Mesendoderm (in vitro differentiated cells): ENCODE data around the gene PROSER3.

ENCODE experiments used
- DNase-seq: peaks from one replicate; pipeline ENCODE4 v3.0.0; 2013
- H2AK5ac ChIP-seq: 2 replicates; pipeline ENCODE4 v1.6.1; 2013; ENCODE audit warnings: low read length, inconsistent platforms
- H2BK120ac ChIP-seq: 2 replicates; pipeline ENCODE4 v1.6.1; 2013; ENCODE audit warnings: low read depth, mild to moderate bottlenecking, low read length, moderate library complexity, mixed read lengths
- H2BK15ac ChIP-seq: replicated peaks from 2 replicates; pipeline ENCODE4 v1.6.1; 2013; ENCODE audit warnings: low read depth, mild to moderate bottlenecking, moderate library complexity
- H2BK5ac ChIP-seq: 2 replicates; pipeline ENCODE4 v1.6.1; 2013; ENCODE audit warnings: low read length, inconsistent platforms
- H3K18ac ChIP-seq: 2 replicates; pipeline ENCODE4 v1.6.1; 2013; ENCODE audit warnings: mild to moderate bottlenecking, low read length, mixed read lengths
- H3K23ac ChIP-seq: one replicate; pipeline ENCODE4 v1.6.1; 2013; ENCODE audit warnings: low read length
- H3K27ac ChIP-seq: 2 replicates; pipeline ENCODE4 v1.5.1; 2013; ENCODE audit warnings: low read depth, mild to moderate bottlenecking, inconsistent platforms, low read length, moderate library complexity
- H3K27me3 ChIP-seq: 2 replicates; pipeline ENCODE4 v1.6.1; 2013; ENCODE audit warnings: low read length, control low read depth, mild to moderate bottlenecking, inconsistent platforms; ENCODE audit not compliant: insufficient read depth, poor library complexity
- H3K36me3 ChIP-seq: 2 replicates; pipeline ENCODE4 v1.6.1; 2013; ENCODE audit warnings: low read length, inconsistent platforms; ENCODE audit not compliant: control insufficient read depth, insufficient read depth
- H3K4ac ChIP-seq: one replicate; pipeline ENCODE4 v1.6.1; 2013; ENCODE audit warnings: low read depth, mild to moderate bottlenecking, low read length, moderate library complexity
- H3K4me1 ChIP-seq: 2 replicates; pipeline ENCODE4 v1.6.1; 2013; ENCODE audit warnings: low read depth, low read length, inconsistent platforms; ENCODE audit not compliant: control insufficient read depth
- H3K4me2 ChIP-seq: 2 replicates; pipeline ENCODE4 v1.6.1; 2013; ENCODE audit warnings: low read length
- H3K4me3 ChIP-seq: 2 replicates; pipeline ENCODE4 v1.5.1; 2013; ENCODE audit warnings: mild to moderate bottlenecking, low read length
- H3K56ac ChIP-seq: one replicate; pipeline ENCODE4 v1.6.1; 2013; ENCODE audit warnings: low read length
- H3K79me1 ChIP-seq: 2 replicates; pipeline ENCODE4 v1.6.1; 2013; ENCODE audit warnings: low read length, inconsistent platforms
- H3K79me2 ChIP-seq: 2 replicates; pipeline ENCODE4 v1.6.1; 2013; ENCODE audit warnings: mild to moderate bottlenecking, low read length; ENCODE audit not compliant: control insufficient read depth, insufficient read depth
- H3K9ac ChIP-seq: 2 replicates; pipeline ENCODE4 v1.6.1; 2013; ENCODE audit warnings: low read length, inconsistent platforms
- H4K5ac ChIP-seq: one replicate; pipeline ENCODE4 v1.6.1; 2013; ENCODE audit warnings: low read length
- H4K8ac ChIP-seq: one replicate; pipeline ENCODE4 v1.6.1; 2013; ENCODE audit warnings: low read depth, mild to moderate bottlenecking, control low read depth, low read length, moderate library complexity
- WGBS: extraction: QIAGEN DNeasy Blood & Tissue Kit; methylation state at CpG from one replicate; pipeline ENCODE4 v1.1.7; 2013; ENCODE audit warnings: low lambda C conversion rate, missing lambda C conversion rate; ENCODE audit not compliant: insufficient coverage; ENCODE audit errors: extremely low coverage; 5-methylcytosine and 5-hydroxymethylcytosine counted together

PROSER3 gene

GRCh38 chr19:35812220-35813042 is 54.5 kb downstream of the PROSER3 start, which contains the start of gene PRODH2:
Gene PRODH2, minus strand, starts transcription at chr19:35812845. Its CDS starts 40 bp downstream, at chr19:35812805.
- H3K36me3 ChIP-seq, result no peaks in the 10 kb centered on the region
- no peaks in the 10 kb centered on the region for H3K79me2 ChIP-seq
- WGBS, result no CpG with 5 or more reads among the region's 26 CpGs
- no peaks in the 10 kb centered on the region for H3K79me1 ChIP-seq
- H4K8ac ChIP-seq, result no peak within 1 kb of the TSS
- H2BK120ac ChIP-seq, result no peak within 1 kb of the TSS
- no peak within 1 kb of the TSS for H3K4ac ChIP-seq
- DNase-seq, result no peak
- no peak within 1 kb of the TSS for H3K9ac ChIP-seq
- H3K4me1 ChIP-seq, result no peaks in the 10 kb centered on the region
- H3K18ac ChIP-seq, result no peak within 1 kb of the TSS
- H3K4me2 ChIP-seq, result no peak within 1 kb of the TSS
- no peak within 1 kb of the TSS for H4K5ac ChIP-seq
- H2BK5ac ChIP-seq, result no peak within 1 kb of the TSS
- no peak within 1 kb of the TSS for H2AK5ac ChIP-seq
- H2BK15ac ChIP-seq, result no peak within 1 kb of the TSS
- no peak within 1 kb of the TSS for H3K4me3 ChIP-seq
- no peak within 1 kb of the TSS for H3K56ac ChIP-seq
- no peak within 1 kb of the TSS for H3K23ac ChIP-seq
- no peak within 1 kb of the TSS for H3K27ac ChIP-seq
- H3K27me3 ChIP-seq, result no peaks in the 10 kb centered on the region

- Histone ChIP-seq H3K79me1 (no peaks in the 10 kb centered on the region), H3K27ac (no peak overlapping the region), H3K23ac (no peak overlapping the region), H3K79me2 (no peaks in the 10 kb centered on the region), H2BK15ac (no peak overlapping the region), H4K5ac (no peak overlapping the region), H2BK5ac (no peak overlapping the region), H4K8ac (no peak overlapping the region), H3K36me3 (no peaks in the 10 kb centered on the region), H3K56ac (no peak overlapping the region), H3K4me2 (no peak overlapping the region), H3K4ac (no peak overlapping the region), H3K4me3 (no peak overlapping the region), H3K18ac (no peak overlapping the region), H2BK120ac (no peak overlapping the region), H2AK5ac (no peak overlapping the region), H3K4me1 (no peaks in the 10 kb centered on the region), H3K9ac (no peak overlapping the region), H3K27me3 (no peaks in the 10 kb centered on the region)
- no CpG with 5 or more reads among the region's 11 CpGs for WGBS
- no peak for DNase-seq
Measured at GRCh38 chr19:35813043-35813890, 55.3 kb downstream of the PROSER3 start.

GRCh38 chr19:35816262-35816661 is 58.3 kb downstream of the PROSER3 start:
- H3K4me1 ChIP-seq, result no peaks in the 10 kb centered on the region
- no peaks in the 10 kb centered on the region for H3K36me3 ChIP-seq
- no peak overlapping the region for H2BK15ac ChIP-seq
- H3K4me2 ChIP-seq, result no peak overlapping the region
- H3K9ac ChIP-seq, result no peak overlapping the region
- H2BK120ac ChIP-seq, result no peak overlapping the region
- no peak for DNase-seq
- H2AK5ac ChIP-seq, result no peak overlapping the region
- no peaks in the 10 kb centered on the region for H3K79me1 ChIP-seq
- H4K5ac ChIP-seq, result no peak overlapping the region
- no peak overlapping the region for H3K23ac ChIP-seq
- no peak overlapping the region for H3K56ac ChIP-seq
- H3K79me2 ChIP-seq, result no peaks in the 10 kb centered on the region
- H2BK5ac ChIP-seq, result no peak overlapping the region
- no peak overlapping the region for H3K4ac ChIP-seq
- no CpG with 5 or more reads among the region's 6 CpGs for WGBS
- H3K18ac ChIP-seq, result no peak overlapping the region
- no peak overlapping the region for H3K4me3 ChIP-seq
- no peaks in the 10 kb centered on the region for H3K27me3 ChIP-seq
- H3K27ac ChIP-seq, result no peak overlapping the region
- H4K8ac ChIP-seq, result no peak overlapping the region

GRCh38 chr19:35816846-35817245 is 58.9 kb downstream of the PROSER3 start:
- no peaks in the 10 kb centered on the region for H3K79me2 ChIP-seq
- H2BK15ac ChIP-seq, result no peak overlapping the region
- no peak overlapping the region for H3K4me3 ChIP-seq
- no peak overlapping the region for H3K18ac ChIP-seq
- no peaks in the 10 kb centered on the region for H3K79me1 ChIP-seq
- no peak overlapping the region for H2BK5ac ChIP-seq
- no peak overlapping the region for H3K9ac ChIP-seq
- no peak overlapping the region for H3K4ac ChIP-seq
- H3K4me1 ChIP-seq, result no peaks in the 10 kb centered on the region
- DNase-seq, result no peak
- no peak overlapping the region for H3K56ac ChIP-seq
- H2AK5ac ChIP-seq, result no peak overlapping the region
- no peak overlapping the region for H4K5ac ChIP-seq
- H4K8ac ChIP-seq, result no peak overlapping the region
- H3K4me2 ChIP-seq, result no peak overlapping the region
- H3K27me3 ChIP-seq, result no peaks in the 10 kb centered on the region
- H3K36me3 ChIP-seq, result no peaks in the 10 kb centered on the region
- no CpG with 5 or more reads among the region's 9 CpGs for WGBS
- no peak overlapping the region for H3K27ac ChIP-seq
- H3K23ac ChIP-seq, result no peak overlapping the region
- no peak overlapping the region for H2BK120ac ChIP-seq

GRCh38 chr19:35818445-35818844 is 60.5 kb downstream of the PROSER3 start:
- WGBS, result no CpG with 5 or more reads among the region's 3 CpGs
- H2BK120ac ChIP-seq, result no peak overlapping the region

More at GRCh38 chr19:35818445-35818844, 60.5 kb downstream of the PROSER3 start:
- Histone ChIP-seq H4K8ac (no peak overlapping the region), H3K36me3 (no peaks in the 10 kb centered on the region), H3K27me3 (no peaks in the 10 kb centered on the region), H2AK5ac (no peak overlapping the region), H2BK5ac (no peak overlapping the region), H3K23ac (no peak overlapping the region), H3K4me3 (no peak overlapping the region), H3K4me2 (no peak overlapping the region), H3K56ac (no peak overlapping the region), H4K5ac (no peak overlapping the region), H2BK15ac (no peak overlapping the region), H3K79me1 (no peaks in the 10 kb centered on the region), H3K9ac (no peak overlapping the region), H3K18ac (no peak overlapping the region), H3K4ac (no peak overlapping the region), H3K79me2 (no peaks in the 10 kb centered on the region), H3K4me1 (no peaks in the 10 kb centered on the region), H3K27ac (no peak overlapping the region)
- DNase-seq, result no peak
